GM18511 (cell line): ENCODE measurements around the gene TMEM63A.
"Not testable (repeated sequence)": the region's sequence is repeated elsewhere in the genome, so short reads cannot be mapped to it uniquely, and the experiment has no call there.

Experiments used
- ATAC-seq: cut with Tn5 transposase; IDR thresholded peaks from one replicate; pipeline ENCODE4 v1.9.1; 2021; ENCODE audit warnings: mild to moderate bottlenecking, moderate library complexity; ENCODE audit not compliant: unreplicated experiment

The TMEM63A gene

GRCh38 chr1:225823811-225824261, 58.3 kb downstream of the TMEM63A start:
- ATAC-seq: no peak

GRCh38 chr1:225822655-225823403, 59.4 kb downstream of the TMEM63A start:
- ATAC-seq: no peak

GRCh38 chr1:225820522-225821120, 61.6 kb downstream of the TMEM63A start:
- no peak for ATAC-seq

- ATAC-seq: no peak
Measured at GRCh38 chr1:225819346-225820192, 62.6 kb downstream of the TMEM63A start.

GRCh38 chr1:225818229-225818628, 64.0 kb downstream of the TMEM63A start:
- no peak for ATAC-seq

GRCh38 chr1:225817611-225818061, 64.5 kb downstream of the TMEM63A start:
- no peak for ATAC-seq

- ATAC-seq: no peak
Measured at GRCh38 chr1:225816643-225817538, 65.3 kb downstream of the TMEM63A start.

GRCh38 chr1:225815526-225816178, 66.5 kb downstream of the TMEM63A start:
- no peak for ATAC-seq

- not testable (repeated sequence) for ATAC-seq
Measured at GRCh38 chr1:225815090-225815489, 67.1 kb downstream of the TMEM63A start.

GRCh38 chr1:225814381-225814780, 67.8 kb downstream of the TMEM63A start:
- ATAC-seq: no peak

- no peak for ATAC-seq
Measured at GRCh38 chr1:225813214-225813964, 68.8 kb downstream of the TMEM63A start.

- no peak for ATAC-seq
Measured at GRCh38 chr1:225812488-225813213, 69.5 kb downstream of the TMEM63A start.

- ATAC-seq: no peak
Measured at GRCh38 chr1:225811622-225812487, 70.3 kb downstream of the TMEM63A start.

- ATAC-seq: not testable (repeated sequence)
Measured at GRCh38 chr1:225810579-225811538, 71.3 kb downstream of the TMEM63A start.

- ATAC-seq: peak; percentile 98
Measured at GRCh38 chr1:225809842-225810578, 72.2 kb downstream of the TMEM63A start, which contains the start of gene EPHX1. Gene EPHX1, plus strand, starts transcription at chr1:225810124. Its CDS starts 18,606 bp downstream, at chr1:225828730.

- ATAC-seq: no peak
Measured at GRCh38 chr1:225808136-225808535, 74.0 kb downstream of the TMEM63A start.
